ENCODE measurements around the gene ZBTB25. TPM values are rescaled to one million over a fixed set of nuclear protein-coding genes. Genes with fewer than 3 reads are reported as not detected.
A peak's percentile ranks its signal among the peaks of the same experiment; 100 is the strongest.

The ZBTB25 gene
- total RNA-seq, 3 donors from 2014 or later: 12.3 to 15.7 (median 14.4) TPM

GRCh38 chr14:64467566-64467965 is 36.1 kb downstream of the ZBTB25 start:
- no peak overlapping the region for H3K4me3 ChIP-seq
- H3K4me1 ChIP-seq: no peaks in the 10 kb centered on the region
- no peak for DNase-seq (ENCODE audit: low spot score in 2 of 2)
- intact Hi-C loops (cut with DNase I; ENCODE audit: low total_unique reads): no loop called here
- H3K27me3 ChIP-seq: no peaks in the 10 kb centered on the region
- TF ChIP-seq CTCF (IDR thresholded peaks at IDR 0.05): no peak
- TF ChIP-seq POLR2A (IDR thresholded peaks at IDR 0.05): no peak
- TF ChIP-seq POLR2AphosphoS5 (IDR thresholded peaks at IDR 0.05): no peak
- H3K27ac ChIP-seq: no peak overlapping the region
- no peaks in the 10 kb centered on the region for H3K9me3 ChIP-seq
- H3K36me3 ChIP-seq: no peaks in the 10 kb centered on the region

GRCh38 chr14:64467101-64467500 is 36.5 kb downstream of the ZBTB25 start:
- intact Hi-C loops (cut with DNase I; ENCODE audit: low total_unique reads): no loop called here
- no peak for DNase-seq (ENCODE audit: low spot score in 2 of 2)
- Histone ChIP-seq H3K27ac (no peak overlapping the region), H3K9me3 (no peaks in the 10 kb centered on the region), H3K4me3 (no peak overlapping the region), H3K4me1 (no peaks in the 10 kb centered on the region), H3K36me3 (no peaks in the 10 kb centered on the region), H3K27me3 (no peaks in the 10 kb centered on the region)
- TF ChIP-seq CTCF (IDR thresholded peaks at IDR 0.05) (no peak), POLR2AphosphoS5 (IDR thresholded peaks at IDR 0.05) (no peak), POLR2A (IDR thresholded peaks at IDR 0.05) (no peak)

- no peak for DNase-seq (ENCODE audit: low spot score in 2 of 2)
- TF ChIP-seq CTCF (IDR thresholded peaks at IDR 0.05) (no peak), POLR2A (IDR thresholded peaks at IDR 0.05) (no peak), POLR2AphosphoS5 (IDR thresholded peaks at IDR 0.05) (no peak)
- no peaks in the 10 kb centered on the region for H3K4me1 ChIP-seq
- no peaks in the 10 kb centered on the region for H3K36me3 ChIP-seq
- peak overlapping the region; percentile 65 to 92 (median 68) for H3K4me3 ChIP-seq
- peak overlapping the region; percentile 59 to 61 for H3K27ac ChIP-seq
- H3K9me3 ChIP-seq: no peaks in the 10 kb centered on the region
- no peaks in the 10 kb centered on the region for H3K27me3 ChIP-seq
- intact Hi-C loops (cut with DNase I; ENCODE audit: low total_unique reads): no loop called here
Observed at GRCh38 chr14:64465831-64466554, 37.6 kb downstream of the ZBTB25 start.

GRCh38 chr14:64465191-64465822 is 38.3 kb downstream of the ZBTB25 start, which contains the start of gene AKAP5:
Gene AKAP5, plus strand, starts transcription at chr14:64465499. Its CDS starts 2,896 bp downstream, at chr14:64468395.
- Histone ChIP-seq H3K9me3 (no peaks in the 10 kb centered on the region), H3K36me3 (no peaks in the 10 kb centered on the region), H3K4me3 (peak within 1 kb of the TSS; percentile 65 to 92 (median 68)), H3K27ac (peak within 1 kb of the TSS; percentile 59 to 61), H3K4me1 (no peaks in the 10 kb centered on the region), H3K27me3 (no peaks in the 10 kb centered on the region)
- no peak for DNase-seq (ENCODE audit: low spot score in 2 of 2)
- no peak for TF ChIP-seq CTCF (IDR thresholded peaks at IDR 0.05)
- TF ChIP-seq POLR2A (IDR thresholded peaks at IDR 0.05): no peak
- TF ChIP-seq POLR2AphosphoS5 (IDR thresholded peaks at IDR 0.05): no peak
- intact Hi-C loops (cut with DNase I; ENCODE audit: low total_unique reads): no loop called here

GRCh38 chr14:64464651-64465050 is 39.0 kb downstream of the ZBTB25 start:
- peak overlapping the region in 1 of 2 donors; percentile 61 for H3K27ac ChIP-seq
- no peak for DNase-seq (ENCODE audit: low spot score in 2 of 2)

More at GRCh38 chr14:64464651-64465050, 39.0 kb downstream of the ZBTB25 start:
- Histone ChIP-seq H3K9me3 (no peaks in the 10 kb centered on the region), H3K36me3 (no peaks in the 10 kb centered on the region), H3K4me1 (no peaks in the 10 kb centered on the region), H3K4me3 (peak overlapping the region; percentile 65 to 92 (median 68)), H3K27me3 (no peaks in the 10 kb centered on the region)
- TF ChIP-seq CTCF (IDR thresholded peaks at IDR 0.05) (no peak), POLR2A (IDR thresholded peaks at IDR 0.05) (no peak), POLR2AphosphoS5 (IDR thresholded peaks at IDR 0.05) (no peak)
- intact Hi-C loops (cut with DNase I; ENCODE audit: low total_unique reads): no loop called here
